ENCODE measurements around the gene LASP1.

The LASP1 gene

DNA sequence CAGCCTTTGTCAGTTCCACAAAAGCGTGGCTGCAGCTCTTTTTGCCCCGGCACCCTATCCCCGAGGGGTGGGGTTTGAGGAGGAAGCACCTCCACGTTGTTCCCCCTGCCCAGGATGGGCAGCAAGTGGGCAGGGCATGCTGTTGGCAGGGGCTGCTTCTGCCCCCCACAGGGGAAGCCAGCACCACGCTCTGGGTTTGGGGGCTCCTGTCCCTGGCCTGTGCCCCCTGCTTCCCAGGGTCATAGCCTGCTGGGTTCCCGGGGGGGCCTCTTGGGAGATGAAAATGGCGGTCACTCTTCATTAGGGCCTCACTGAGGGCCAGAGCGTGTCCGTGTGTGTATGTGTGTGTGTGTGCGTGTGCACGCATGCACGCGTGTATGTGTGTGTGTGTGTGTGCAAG, 22.8 kb downstream of the LASP1 start:
- Histone ChIP-seq H3K4me3 (ENCODE audit: low read length) (no peak overlapping the region), H3K27me3 (replicated peaks; ENCODE audit: control insufficient read depth, insufficient read depth, low read length) (no peaks in the 10 kb centered on the region), H3K36me3 (ENCODE audit: control insufficient read depth, insufficient read depth, low read length, severe bottlenecking) (peaks cover 89% of the 10 kb centered on the region), H3K9me3 (ENCODE audit: control insufficient read depth, low read length) (no peaks in the 10 kb centered on the region), H3K9ac (ENCODE audit: low read length) (no peak overlapping the region), H3K4me1 (ENCODE audit: control insufficient read depth, insufficient read depth, low read length) (peaks cover 43% of the 10 kb centered on the region)
- no peak for DNase-seq (ENCODE audit: low read depth)

DNA sequence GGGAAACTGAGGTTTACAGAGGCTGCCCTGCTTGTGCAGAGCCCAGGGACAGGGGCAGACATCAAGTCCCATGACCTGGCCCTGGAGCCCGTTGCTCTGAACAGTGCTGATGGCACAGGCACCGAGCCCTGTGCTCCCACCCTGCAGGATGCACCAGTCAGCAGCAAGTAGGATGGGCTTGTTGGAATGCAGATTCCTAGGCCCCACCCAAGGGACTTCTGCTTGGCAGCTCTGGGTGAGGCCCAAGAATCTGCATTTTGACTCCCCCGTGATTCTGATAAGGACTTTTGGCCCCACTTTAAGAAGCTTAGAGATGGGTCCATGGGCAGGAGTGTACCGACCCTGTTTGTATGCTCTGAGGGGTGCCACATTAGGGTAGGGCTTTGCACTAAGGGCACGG, 23.3 kb downstream of the LASP1 start:
- Histone ChIP-seq H3K4me1 (ENCODE audit: control insufficient read depth, insufficient read depth, low read length) (peaks cover 48% of the 10 kb centered on the region), H3K4me3 (ENCODE audit: low read length) (no peak overlapping the region), H3K9me3 (ENCODE audit: control insufficient read depth, low read length) (no peaks in the 10 kb centered on the region), H3K9ac (ENCODE audit: low read length) (peak overlapping the region; percentile 63), H3K27me3 (replicated peaks; ENCODE audit: control insufficient read depth, insufficient read depth, low read length) (no peaks in the 10 kb centered on the region), H3K36me3 (ENCODE audit: control insufficient read depth, insufficient read depth, low read length, severe bottlenecking) (peaks cover 86% of the 10 kb centered on the region)
- no peak for DNase-seq (ENCODE audit: low read depth)

DNA sequence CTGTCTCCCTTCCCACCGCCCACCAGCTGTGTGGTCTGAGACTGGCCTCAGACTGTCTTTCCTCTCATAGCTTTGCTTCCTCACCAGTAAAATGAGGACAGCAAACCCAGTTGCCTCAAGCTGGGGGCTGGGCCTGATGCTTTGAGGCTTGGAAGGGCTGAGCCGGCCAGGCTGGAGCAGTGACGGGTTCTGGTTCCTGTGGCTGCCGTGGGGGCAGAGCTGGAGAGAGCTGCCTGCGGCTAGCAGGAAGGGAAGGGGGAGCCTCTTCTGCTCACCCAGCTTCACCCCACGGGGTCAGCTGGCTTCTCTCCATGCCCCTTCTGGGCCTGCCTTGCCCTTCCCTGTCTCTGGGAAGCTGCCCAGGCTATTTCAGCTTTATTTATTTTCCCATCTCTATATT, 23.7 kb downstream of the LASP1 start:
- Histone ChIP-seq H3K9ac (ENCODE audit: low read length) (peak overlapping the region; percentile 63), H3K36me3 (ENCODE audit: control insufficient read depth, insufficient read depth, low read length, severe bottlenecking) (peaks cover 89% of the 10 kb centered on the region), H3K27me3 (replicated peaks; ENCODE audit: control insufficient read depth, insufficient read depth, low read length) (no peaks in the 10 kb centered on the region), H3K9me3 (ENCODE audit: control insufficient read depth, low read length) (no peaks in the 10 kb centered on the region), H3K4me3 (ENCODE audit: low read length) (no peak overlapping the region), H3K4me1 (ENCODE audit: control insufficient read depth, insufficient read depth, low read length) (peaks cover 53% of the 10 kb centered on the region)
- DNase-seq (ENCODE audit: low read depth): no peak

DNA sequence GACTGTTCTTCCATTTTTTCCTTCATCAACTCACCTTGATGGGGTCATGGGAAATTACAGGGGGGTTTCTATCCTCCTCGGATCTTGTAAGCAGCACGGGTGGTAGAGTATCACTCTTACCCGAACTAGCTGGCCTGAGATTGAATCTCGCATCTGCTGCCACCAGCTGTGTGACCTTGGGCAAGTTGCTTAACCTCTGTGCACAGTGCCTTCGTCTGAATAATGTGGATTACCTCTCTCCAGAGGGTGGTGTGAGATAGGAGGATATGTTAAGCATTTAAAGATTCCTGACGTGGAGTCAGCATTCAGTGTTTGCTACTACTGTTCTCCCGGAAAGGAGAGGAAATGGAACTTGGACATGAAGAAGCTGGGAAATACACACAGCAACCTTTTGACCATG, 24.4 kb downstream of the LASP1 start:
- Histone ChIP-seq H3K9ac (ENCODE audit: low read length) (peak overlapping the region; percentile 63), H3K4me1 (ENCODE audit: control insufficient read depth, insufficient read depth, low read length) (peaks cover 57% of the 10 kb centered on the region), H3K4me3 (ENCODE audit: low read length) (no peak overlapping the region), H3K9me3 (ENCODE audit: control insufficient read depth, low read length) (no peaks in the 10 kb centered on the region), H3K27me3 (replicated peaks; ENCODE audit: control insufficient read depth, insufficient read depth, low read length) (no peaks in the 10 kb centered on the region), H3K36me3 (ENCODE audit: control insufficient read depth, insufficient read depth, low read length, severe bottlenecking) (peaks cover 89% of the 10 kb centered on the region)
- no peak for DNase-seq (ENCODE audit: low read depth)

DNA sequence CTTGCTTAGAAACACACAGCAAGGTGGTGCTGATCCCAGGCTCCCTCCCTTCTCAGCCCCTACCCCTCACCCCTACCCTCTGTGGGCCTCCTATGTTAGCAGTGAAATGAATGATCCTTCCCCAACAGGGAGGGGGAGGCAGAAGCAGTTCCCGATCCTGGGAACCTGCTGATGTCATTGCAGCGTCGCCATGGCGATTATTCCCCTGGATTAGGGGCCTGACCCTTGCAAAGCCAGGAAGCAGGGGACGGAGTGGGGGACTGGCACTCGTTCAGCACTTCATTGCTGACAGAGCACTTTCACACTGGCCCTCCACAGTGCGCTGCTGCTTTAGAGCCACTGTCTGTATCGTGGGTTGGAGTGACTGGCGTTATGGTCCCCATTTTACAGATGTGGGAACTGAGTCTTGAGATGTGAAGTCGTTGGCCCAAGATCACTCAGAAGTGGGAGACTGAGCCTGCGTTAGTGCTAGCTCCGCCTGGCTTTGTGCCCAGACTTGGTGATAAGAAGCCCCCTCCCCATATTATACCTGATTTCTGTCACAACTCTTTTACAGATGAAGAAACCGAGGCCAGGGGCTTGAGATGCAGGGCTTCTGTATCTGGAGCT, 26.6 kb downstream of the LASP1 start:
- no peaks in the 10 kb centered on the region for H3K27me3 ChIP-seq (replicated peaks; ENCODE audit: control insufficient read depth, insufficient read depth, low read length)
- no peak overlapping the region for H3K4me3 ChIP-seq (ENCODE audit: low read length)
- H3K9ac ChIP-seq (ENCODE audit: low read length): peak overlapping the region; percentile 40
- H3K9me3 ChIP-seq (ENCODE audit: control insufficient read depth, low read length): no peaks in the 10 kb centered on the region
- peaks cover 78% of the 10 kb centered on the region for H3K4me1 ChIP-seq (ENCODE audit: control insufficient read depth, insufficient read depth, low read length)
- no peak for DNase-seq (ENCODE audit: low read depth)
- peaks cover 72% of the 10 kb centered on the region for H3K36me3 ChIP-seq (ENCODE audit: control insufficient read depth, insufficient read depth, low read length, severe bottlenecking)

GRCh38 chr17:38897176-38897575, 27.3 kb downstream of the LASP1 start:
- Histone ChIP-seq H3K9ac (ENCODE audit: low read length) (peak overlapping the region; percentile 40), H3K36me3 (ENCODE audit: control insufficient read depth, insufficient read depth, low read length, severe bottlenecking) (peaks cover 65% of the 10 kb centered on the region), H3K4me1 (ENCODE audit: control insufficient read depth, insufficient read depth, low read length) (peaks cover 84% of the 10 kb centered on the region), H3K4me3 (ENCODE audit: low read length) (peak overlapping the region; percentile 24), H3K27me3 (replicated peaks; ENCODE audit: control insufficient read depth, insufficient read depth, low read length) (no peaks in the 10 kb centered on the region), H3K9me3 (ENCODE audit: control insufficient read depth, low read length) (no peaks in the 10 kb centered on the region)
- no peak for DNase-seq (ENCODE audit: low read depth)

- H3K9ac ChIP-seq (ENCODE audit: low read length): peak overlapping the region; percentile 40
- H3K4me1 ChIP-seq (ENCODE audit: control insufficient read depth, insufficient read depth, low read length): peaks cover 85% of the 10 kb centered on the region
- no peak for DNase-seq (ENCODE audit: low read depth)
- H3K36me3 ChIP-seq (ENCODE audit: control insufficient read depth, insufficient read depth, low read length, severe bottlenecking): peaks cover 60% of the 10 kb centered on the region
- H3K27me3 ChIP-seq (replicated peaks; ENCODE audit: control insufficient read depth, insufficient read depth, low read length): no peaks in the 10 kb centered on the region
- H3K9me3 ChIP-seq (ENCODE audit: control insufficient read depth, low read length): no peaks in the 10 kb centered on the region
- no peak overlapping the region for H3K4me3 ChIP-seq (ENCODE audit: low read length)
Measured at GRCh38 chr17:38897671-38898290, 27.9 kb downstream of the LASP1 start.

DNA sequence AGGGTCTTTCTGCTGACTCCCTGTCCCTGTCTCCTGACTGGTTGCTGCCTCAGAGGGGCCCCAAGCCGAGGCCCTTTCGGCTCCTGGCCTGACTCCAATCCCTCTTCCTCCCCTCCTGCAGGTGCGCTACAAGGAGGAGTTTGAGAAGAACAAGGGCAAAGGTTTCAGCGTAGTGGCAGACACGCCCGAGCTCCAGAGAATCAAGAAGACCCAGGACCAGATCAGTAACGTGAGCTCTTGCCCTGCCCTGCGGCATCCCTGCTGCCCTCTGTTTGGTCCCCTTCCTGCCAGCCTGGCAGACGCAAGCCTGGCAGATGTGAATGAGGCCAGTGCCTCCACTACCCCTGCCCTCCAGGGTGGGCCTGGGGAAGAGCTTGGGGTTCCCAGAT, 28.4 kb downstream of the LASP1 start:
- Histone ChIP-seq H3K4me3 (ENCODE audit: low read length) (no peak overlapping the region), H3K9ac (ENCODE audit: low read length) (peak overlapping the region; percentile 40), H3K27me3 (replicated peaks; ENCODE audit: control insufficient read depth, insufficient read depth, low read length) (no peaks in the 10 kb centered on the region), H3K36me3 (ENCODE audit: control insufficient read depth, insufficient read depth, low read length, severe bottlenecking) (peaks cover 60% of the 10 kb centered on the region), H3K4me1 (ENCODE audit: control insufficient read depth, insufficient read depth, low read length) (peaks cover 85% of the 10 kb centered on the region), H3K9me3 (ENCODE audit: control insufficient read depth, low read length) (no peaks in the 10 kb centered on the region)
- DNase-seq (ENCODE audit: low read depth): no peak

DNA sequence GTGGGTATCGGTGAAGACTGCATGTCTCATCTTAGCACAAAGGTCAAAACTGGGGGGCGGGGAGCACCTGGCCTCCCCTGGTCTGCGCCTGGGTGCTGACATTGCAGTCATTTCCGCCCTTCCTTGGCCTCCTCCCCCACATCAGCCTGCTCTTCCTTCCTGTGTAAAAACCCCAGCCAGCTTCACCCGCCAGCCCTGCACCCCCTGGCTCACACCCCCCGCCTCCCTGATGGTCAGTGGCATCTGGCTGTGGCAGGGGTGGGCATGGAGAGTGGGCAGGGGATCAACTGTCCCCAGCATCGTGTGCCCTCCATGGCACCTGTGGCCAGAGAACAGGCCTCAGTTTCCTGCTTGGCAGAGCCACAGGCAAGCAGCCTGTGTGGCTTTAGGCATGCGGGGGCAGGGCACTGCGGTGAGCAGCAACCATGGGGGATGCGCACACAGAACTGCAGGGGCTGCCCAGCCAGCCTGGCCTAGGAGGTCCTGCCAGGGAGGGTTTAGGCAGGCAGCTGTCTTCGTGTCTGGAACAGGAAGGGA, 29.0 kb downstream of the LASP1 start:
- no peak overlapping the region for H3K4me3 ChIP-seq (ENCODE audit: low read length)
- H3K4me1 ChIP-seq (ENCODE audit: control insufficient read depth, insufficient read depth, low read length): peaks cover 85% of the 10 kb centered on the region
- no peak for DNase-seq (ENCODE audit: low read depth)
- H3K27me3 ChIP-seq (replicated peaks; ENCODE audit: control insufficient read depth, insufficient read depth, low read length): no peaks in the 10 kb centered on the region
- H3K9me3 ChIP-seq (ENCODE audit: control insufficient read depth, low read length): no peaks in the 10 kb centered on the region
- peaks cover 60% of the 10 kb centered on the region for H3K36me3 ChIP-seq (ENCODE audit: control insufficient read depth, insufficient read depth, low read length, severe bottlenecking)
- no peak overlapping the region for H3K9ac ChIP-seq (ENCODE audit: low read length)

DNA sequence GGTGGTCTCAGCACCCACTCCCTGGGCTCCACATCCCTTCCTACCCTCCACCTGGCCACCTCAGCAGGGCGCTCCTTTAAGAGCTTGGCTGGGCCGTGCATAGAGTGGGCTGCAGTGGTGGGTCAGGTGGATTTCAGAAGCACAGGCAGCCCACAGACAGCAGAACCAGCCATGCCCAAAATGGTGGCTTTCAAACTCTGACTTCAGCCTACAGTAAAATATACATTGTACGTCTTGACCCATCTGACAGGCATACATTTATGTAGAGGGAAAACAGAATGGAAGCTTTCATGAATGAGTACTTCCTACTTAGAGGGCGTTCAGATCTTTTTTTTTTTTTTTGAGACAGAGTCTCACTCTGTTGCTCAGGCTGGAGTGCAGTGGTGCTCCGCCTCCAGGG, 29.6 kb downstream of the LASP1 start:
- Histone ChIP-seq H3K4me1 (ENCODE audit: control insufficient read depth, insufficient read depth, low read length) (peaks cover 83% of the 10 kb centered on the region), H3K36me3 (ENCODE audit: control insufficient read depth, insufficient read depth, low read length, severe bottlenecking) (peaks cover 58% of the 10 kb centered on the region)
- no peak for DNase-seq (ENCODE audit: low read depth)

GRCh38 chr17:38900978-38901656, 31.3 kb downstream of the LASP1 start:
- Histone ChIP-seq H3K27me3 (replicated peaks; ENCODE audit: control insufficient read depth, insufficient read depth, low read length) (no peaks in the 10 kb centered on the region), H3K4me3 (ENCODE audit: low read length) (peak overlapping the region; percentile 72), H3K9me3 (ENCODE audit: control insufficient read depth, low read length) (no peaks in the 10 kb centered on the region), H3K36me3 (ENCODE audit: control insufficient read depth, insufficient read depth, low read length, severe bottlenecking) (peaks cover 58% of the 10 kb centered on the region), H3K9ac (ENCODE audit: low read length) (peak overlapping the region; percentile 83), H3K4me1 (ENCODE audit: control insufficient read depth, insufficient read depth, low read length) (peaks cover 82% of the 10 kb centered on the region)
- peak; percentile 75 for DNase-seq (ENCODE audit: low read depth)

More for the DNA sequence above, 29.6 kb downstream of the LASP1 start:
- no peaks in the 10 kb centered on the region for H3K9me3 ChIP-seq (ENCODE audit: control insufficient read depth, low read length)
- H3K9ac ChIP-seq (ENCODE audit: low read length): no peak overlapping the region
- H3K27me3 ChIP-seq (replicated peaks; ENCODE audit: control insufficient read depth, insufficient read depth, low read length): no peaks in the 10 kb centered on the region
- H3K4me3 ChIP-seq (ENCODE audit: low read length): no peak overlapping the region
